K562 (cell line): ENCODE results near the gene STX12. TPM values are rescaled to one million over a fixed set of nuclear protein-coding genes. Genes with fewer than 3 reads are reported as not detected.

Experiments
- ARID2 ChIP-seq: fragments of 450-650 bp; IDR thresholded peaks from 2 replicates; pipeline ENCODE4 v1.6.1; 2017; ENCODE audit warnings: antibody characterized with exemption, mild to moderate bottlenecking
- BCL6 ChIP-seq: fragments of 250-450 bp; sonication (Bioruptor Pico); IDR thresholded peaks from 2 replicates; pipeline ENCODE4 v1.4.0; 2020
- CEBPG ChIP-seq, 3 experiments: fragments of 200-800 bp in 1 of 3; sonication (Bioruptor generic) in 1 of 3; sonication (generic) in 1 of 3; formaldehyde crosslinking in 1 of 3; IDR thresholded peaks in 2 of 3; conservative IDR thresholded peaks in 1 of 3; 2 replicates each; pipeline versions ENCODE4 v1.6.1 to v1.8.0; 2016 to 2022; ENCODE audit warnings: missing compliant biosample characterization in 2 of 3, missing genetic modification characterization in 2 of 3, mild to moderate bottlenecking in 1 of 3, missing genetic modification reagents in 1 of 3
- DPF2 ChIP-seq: fragments of 450-650 bp; IDR thresholded peaks from 2 replicates; pipeline ENCODE4 v1.6.1; 2016
- LCOR ChIP-seq: sonication (generic); formaldehyde crosslinking; IDR thresholded peaks from 2 replicates; pipeline ENCODE4 v1.8.0; 2022; ENCODE audit warnings: mild to moderate bottlenecking, missing genetic modification reagents
- MAFF ChIP-seq: IDR thresholded peaks from 2 replicates; pipeline ENCODE4 v1.6.1; 2012; ENCODE audit warnings: low read length, improper control_type of control experiment
- MTA3 ChIP-seq: fragments of 450-650 bp; formaldehyde crosslinking; IDR thresholded peaks from 2 replicates; pipeline ENCODE4 v1.6.1; 2017; ENCODE audit warnings: mild to moderate bottlenecking, borderline replicate concordance
- MTF1 ChIP-seq: fragments of 250-450 bp; sonication (Bioruptor Pico); IDR thresholded peaks from 2 replicates; pipeline ENCODE4 v1.9.0; 2021; ENCODE audit warnings: moderate library complexity, mild to moderate bottlenecking, inconsistent platforms, borderline replicate concordance
- RBM22 ChIP-seq: fragments of 200-400 bp; formaldehyde crosslinking; IDR thresholded peaks from 2 replicates; pipeline ENCODE4 v1.6.1; 2018; ENCODE audit warnings: low read length, low read depth; ENCODE audit not compliant: poor library complexity, severe bottlenecking
- RBM39 ChIP-seq: fragments of 200-400 bp; formaldehyde crosslinking; optimal IDR thresholded peaks from 2 replicates; pipeline ENCODE3; 2018; ENCODE audit warnings: low read depth, low read length
- RHOXF2B ChIP-seq: fragments of 250-450 bp; sonication (Bioruptor Pico); conservative IDR thresholded peaks from 2 replicates; pipeline ENCODE4 v1.5.1; 2021
- SIN3A ChIP-seq, 2 experiments: fragments of 150-350 bp in 1 of 2; IDR thresholded peaks; 2 replicates each; pipeline ENCODE4 v1.6.1; 2011 to 2016; ENCODE audit warnings: borderline replicate concordance in 2 of 2, low read depth in 2 of 2, low read length in 2 of 2, mild to moderate bottlenecking in 2 of 2, moderate library complexity in 2 of 2; ENCODE audit not compliant: control insufficient read depth in 1 of 2
- SP2 ChIP-seq: IDR thresholded peaks from 2 replicates; pipeline ENCODE4 v1.6.1; 2011; ENCODE audit warnings: mild to moderate bottlenecking, low read depth, low read length, moderate library complexity; ENCODE audit not compliant: poor library complexity, severe bottlenecking; ENCODE audit errors: extremely low read depth
- SRSF7 ChIP-seq: fragments of 200-400 bp; formaldehyde crosslinking; optimal IDR thresholded peaks from 2 replicates; pipeline ENCODE3; 2017; ENCODE audit warnings: mild to moderate bottlenecking, low read depth, low read length
- THRAP3 ChIP-seq: fragments of 450-650 bp; IDR thresholded peaks from 2 replicates; pipeline ENCODE4 v1.6.1; 2016; ENCODE audit warnings: mild to moderate bottlenecking, inconsistent platforms, borderline replicate concordance
- ZNF184 ChIP-seq: sonication (generic); formaldehyde crosslinking; IDR thresholded peaks from 2 replicates; pipeline ENCODE4 v1.5.0; 2020; ENCODE audit warnings: missing genetic modification reagents
- ZNF609 ChIP-seq: sonication (generic); formaldehyde crosslinking; IDR thresholded peaks from 2 replicates; pipeline ENCODE4 v1.8.1; 2023; ENCODE audit warnings: missing genetic modification reagents, mild to moderate bottlenecking, borderline replicate concordance
- polyA plus RNA-seq, 8 experiments: library from polyadenylated mRNA; depleted of rRNA in 4 of 8; stranded (reverse) in 5 of 8; unstranded in 3 of 8; fragments of >200 nt; fragmentation: Nextera tagmentation in 2 of 8; fragmentation: Illumina TruSeq in 1 of 8; extraction: Ambion mirVana in 2 of 8; extraction: Trizol in 1 of 8; gene quantifications; 2 replicates each; pipeline versions ENCODE4 v1.2.1 to v1.2.3, GENCODE V29; 2011 to 2014; ENCODE audit warnings: inconsistent platforms in 1 of 8, missing spikeins in 1 of 8
- total RNA-seq, 7 experiments: library from RNA; depleted of rRNA in 6 of 7; stranded (reverse); fragments of >200 nt in 6 of 7; fragmentation: Illumina TruSeq in 2 of 7; extraction: Trizol in 2 of 7; gene quantifications; 2 replicates each; pipeline versions ENCODE4 v1.2.1 to v1.2.3, GENCODE V29; 2011 to 2021; ENCODE audit warnings: low replicate concordance in 1 of 7
- TF ChIP-seq, protein P1 (sequence below), 2 experiments: IDR thresholded peaks in 1 of 2; conservative IDR thresholded peaks in 1 of 2; 2 replicates each; pipeline ENCODE4 v1.6.1; 2016; ENCODE audit warnings: low read depth in 2 of 2, mild to moderate bottlenecking in 1 of 2, missing compliant biosample characterization in 1 of 2, missing genetic modification characterization in 1 of 2, moderate library complexity in 1 of 2

Gene STX12
- total and polyA plus RNA-seq, 9 of the 15 experiments (the other 6 are each of a cell fraction or from before 2014, with no cell fraction given) = 16.9 to 31.3 (median 25.7) TPM

DNA sequence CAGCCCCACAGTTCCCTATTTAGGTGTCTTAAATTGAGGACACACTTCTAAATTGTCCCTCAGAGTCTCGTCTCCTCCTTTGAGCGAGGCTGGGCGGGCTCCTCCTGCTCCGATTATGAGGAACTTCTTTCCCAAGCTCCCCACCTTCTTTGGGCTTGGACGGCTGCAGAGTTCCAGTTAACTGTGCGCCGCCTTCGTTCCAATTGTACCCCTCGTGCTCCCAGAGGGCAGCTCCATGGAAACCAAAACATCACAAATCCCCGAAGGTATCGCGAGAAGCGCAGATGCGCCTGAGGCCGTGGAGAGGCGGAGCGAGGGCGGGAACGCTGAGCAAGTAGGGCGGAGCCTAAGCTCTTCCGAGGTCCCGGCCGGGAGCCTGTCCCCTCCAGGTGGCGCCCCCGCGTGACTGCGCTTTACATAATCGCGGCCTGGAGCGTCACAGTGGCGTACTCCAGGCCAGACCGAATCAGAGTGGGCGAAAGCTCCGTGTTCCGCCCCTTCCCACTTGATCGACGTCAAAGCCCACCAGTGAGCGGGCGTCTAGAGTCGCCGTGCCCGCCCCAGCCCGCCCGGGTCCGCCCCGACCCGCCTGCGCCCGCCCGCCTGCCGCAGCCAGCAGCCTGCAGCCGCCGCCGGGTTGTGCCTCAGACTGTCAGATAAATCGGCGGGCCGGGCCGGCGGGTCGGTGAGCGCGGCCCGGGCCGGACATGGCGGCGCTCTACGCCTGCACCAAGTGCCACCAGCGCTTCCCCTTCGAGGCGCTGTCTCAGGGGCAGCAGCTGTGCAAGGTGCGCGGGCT lies 47.4 kb upstream of the STX12 start, which contains the start of gene FAM76A (continued):
- TF ChIP-seq CEBPG (CRISPR knock-in tag; IDR thresholded peaks at IDR 0.05) (peak; percentile 50; the same call in 1 of the 2 replicates), CEBPG (tag; conservative IDR thresholded peaks at IDR 0.05 in 1 of 2, IDR thresholded peaks at IDR 0.05 in 1 of 2) (peak in 1 of 2 experiments; percentile 34; a peak in 1 of 4 replicates), RHOXF2B (CRISPR knock-in tag) (no peak), DPF2 (peak; percentile 32; the same call in 1 of the 2 replicates), ARID2 (no peak), ZNF609 (CRISPR knock-in tag) (0 out of 2 replicates have a peak, but pooled peaks have one; percentile 27), MTA3 (peak; percentile 95), SRSF7 (no peak), SIN3A (IDR thresholded peaks at IDR 0.05; ENCODE audit: borderline replicate concordance in 2 of 2, control insufficient read depth in 1 of 2, low read depth in 2 of 2, low read length in 2 of 2) (peak in 1 of 2 experiments; percentile 79; a peak in 1 of 4 replicates), MAFF (peak; percentile 66; the same call in 1 of the 2 replicates), RBM22 (no peak), BCL6 (CRISPR knock-in tag) (no peak), SP2 (peak; percentile 85), ZNF184 (CRISPR knock-in tag) (no peak), RBM39 (no peak), LCOR (CRISPR knock-in tag) (peak; percentile 90), THRAP3 (no peak), MTF1 (CRISPR knock-in tag) (no peak)
- TF ChIP-seq, protein P1, sequence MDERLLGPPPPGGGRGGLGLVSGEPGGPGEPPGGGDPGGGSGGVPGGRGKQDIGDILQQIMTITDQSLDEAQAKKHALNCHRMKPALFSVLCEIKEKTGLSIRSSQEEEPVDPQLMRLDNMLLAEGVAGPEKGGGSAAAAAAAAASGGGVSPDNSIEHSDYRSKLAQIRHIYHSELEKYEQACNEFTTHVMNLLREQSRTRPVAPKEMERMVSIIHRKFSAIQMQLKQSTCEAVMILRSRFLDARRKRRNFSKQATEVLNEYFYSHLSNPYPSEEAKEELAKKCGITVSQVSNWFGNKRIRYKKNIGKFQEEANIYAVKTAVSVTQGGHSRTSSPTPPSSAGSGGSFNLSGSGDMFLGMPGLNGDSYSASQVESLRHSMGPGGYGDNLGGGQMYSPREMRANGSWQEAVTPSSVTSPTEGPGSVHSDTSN (CRISPR knock-in tag; IDR thresholded peaks at IDR 0.05; ENCODE audit: low read depth) = peak; percentile 55; the same call in 1 of the 2 replicates
- TF ChIP-seq, protein P1 (tag; conservative IDR thresholded peaks at IDR 0.05; ENCODE audit: low read depth) = peak; percentile 90
